Gastrocnemius medialis (tissue), 4 donors: Measurements from ENCODE around the gene ARMH1.

Experiments
- POLR2A ChIP-seq, 2 donors: fragments of 450-650 bp; IDR thresholded peaks; one replicate each; pipeline ENCODE4 v1.6.1; 2017; ENCODE audit warnings: antibody characterized with exemption in 2 of 2, mild to moderate bottlenecking in 2 of 2, moderate library complexity in 2 of 2
- TF ChIP-seq, protein P1 (sequence below), 5 experiments: fragments of 450-650 bp in 3 of 5; fragments of 200-600 bp in 2 of 5; sonication (generic) in 2 of 5; IDR thresholded peaks in 4 of 5; conservative IDR thresholded peaks in 1 of 5; 1 replicate in 4 of 5; 2 replicates in 1 of 5; pipeline ENCODE4 v1.5.1; 2016 to 2019; ENCODE audit warnings: antibody characterized with exemption in 5 of 5, mild to moderate bottlenecking in 3 of 5, moderate library complexity in 3 of 5

DNA sequence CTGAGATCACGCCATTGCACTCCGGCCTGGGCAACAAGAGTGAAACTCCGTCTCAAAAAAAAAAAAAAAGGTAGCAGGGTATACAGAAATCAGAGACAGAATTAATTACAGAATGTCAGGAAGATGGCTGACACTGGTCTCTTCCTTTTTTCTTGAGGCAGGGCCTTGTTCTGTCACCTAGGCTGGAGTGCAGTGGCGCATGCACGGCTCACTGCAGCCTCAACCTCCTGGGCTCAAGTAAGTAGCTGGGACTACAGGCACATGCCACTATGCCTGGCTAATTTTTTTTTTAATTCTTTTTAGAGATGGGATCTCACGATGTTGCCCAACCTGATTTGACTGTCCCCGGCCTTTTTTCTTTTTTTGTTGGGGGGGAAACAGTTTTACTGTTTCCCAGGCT, 40.0 kb downstream of the ARMH1 start:
- TF ChIP-seq, protein P1, sequence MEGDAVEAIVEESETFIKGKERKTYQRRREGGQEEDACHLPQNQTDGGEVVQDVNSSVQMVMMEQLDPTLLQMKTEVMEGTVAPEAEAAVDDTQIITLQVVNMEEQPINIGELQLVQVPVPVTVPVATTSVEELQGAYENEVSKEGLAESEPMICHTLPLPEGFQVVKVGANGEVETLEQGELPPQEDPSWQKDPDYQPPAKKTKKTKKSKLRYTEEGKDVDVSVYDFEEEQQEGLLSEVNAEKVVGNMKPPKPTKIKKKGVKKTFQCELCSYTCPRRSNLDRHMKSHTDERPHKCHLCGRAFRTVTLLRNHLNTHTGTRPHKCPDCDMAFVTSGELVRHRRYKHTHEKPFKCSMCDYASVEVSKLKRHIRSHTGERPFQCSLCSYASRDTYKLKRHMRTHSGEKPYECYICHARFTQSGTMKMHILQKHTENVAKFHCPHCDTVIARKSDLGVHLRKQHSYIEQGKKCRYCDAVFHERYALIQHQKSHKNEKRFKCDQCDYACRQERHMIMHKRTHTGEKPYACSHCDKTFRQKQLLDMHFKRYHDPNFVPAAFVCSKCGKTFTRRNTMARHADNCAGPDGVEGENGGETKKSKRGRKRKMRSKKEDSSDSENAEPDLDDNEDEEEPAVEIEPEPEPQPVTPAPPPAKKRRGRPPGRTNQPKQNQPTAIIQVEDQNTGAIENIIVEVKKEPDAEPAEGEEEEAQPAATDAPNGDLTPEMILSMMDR (IDR thresholded peaks at IDR 0.05 in 4 of 5, conservative IDR thresholded peaks at IDR 0.05 in 1 of 5): no peak
- TF ChIP-seq POLR2A (IDR thresholded peaks at IDR 0.05): no peak
